Measurements from ENCODE around the gene RAB19. TPM values are rescaled to one million over a fixed set of nuclear protein-coding genes. Genes with fewer than 3 reads are reported as not detected.

The RAB19 gene
- polyA plus RNA-seq, 1 donor = 1.2 TPM

Other genes with a start within 250 kb of the RAB19 start
- 17.3 TPM for gene KDM7A, start 227.1 kb upstream of the RAB19 start, polyA plus RNA-seq
- 38.7 TPM for gene SLC37A3, start 5.5 kb upstream of the RAB19 start, polyA plus RNA-seq
- gene MKRN1, start 75.4 kb downstream of the RAB19 start, polyA plus RNA-seq = 85.2 TPM
- gene DENND2A, start 236.8 kb downstream of the RAB19 start, polyA plus RNA-seq = 12.2 TPM

Measured in large intestine (tissue), 1 donor.